Measurements from ENCODE around the gene PPP6R1. TPM values are rescaled to one million over a fixed set of nuclear protein-coding genes. Genes with fewer than 3 reads are reported as not detected.

PPP6R1 gene
- total RNA-seq, result 11.0 TPM

- Histone ChIP-seq H3K4me1 (ENCODE audit: control insufficient read depth in 3 of 3, insufficient read depth in 3 of 3, low read length in 3 of 3) (peaks cover 44 to 54% (median 51%) of the 10 kb centered on the region in 3 donors), H3K27me3 (ENCODE audit: control insufficient read depth in 3 of 3, insufficient read depth in 3 of 3, low read length in 3 of 3) (no peaks in the 10 kb centered on the region), H3K9ac (ENCODE audit: low read depth in 1 of 3, low read length in 3 of 3) (peak within 1 kb of the TSS; percentile 93 to 96 (median 94)), H3K36me3 (ENCODE audit: control insufficient read depth in 3 of 3, insufficient read depth in 3 of 3, low read length in 3 of 3) (peaks cover 0 to 5% (median 4%) of the 10 kb centered on the region in 3 donors), H3K4me3 (ENCODE audit: low read length in 3 of 3) (peak within 1 kb of the TSS; percentile 86 to 92 (median 90)), H3K27ac (ENCODE audit: low read depth, low read length) (peak within 1 kb of the TSS; percentile 94), H3K9me3 (ENCODE audit: control insufficient read depth in 3 of 3, low read length in 3 of 3) (no peaks in the 10 kb centered on the region)
Observed at GRCh38 chr19:55258828-55259539, at the start of gene PPP6R1. Gene PPP6R1 (minus strand): TSS chr19:55259017. CDS start chr19:55247103, 11,914 bp downstream.

- H3K4me3 ChIP-seq (ENCODE audit: low read length in 3 of 3), result no peak overlapping the region
- H3K4me1 ChIP-seq (ENCODE audit: control insufficient read depth in 3 of 3, insufficient read depth in 3 of 3, low read length in 3 of 3), result no peaks in the 10 kb centered on the region
- no peak overlapping the region for H3K9ac ChIP-seq (ENCODE audit: low read depth in 1 of 3, low read length in 3 of 3)
- peaks cover 0 to 4% (median 0%) of the 10 kb centered on the region in 3 donors for H3K36me3 ChIP-seq (ENCODE audit: control insufficient read depth in 3 of 3, insufficient read depth in 3 of 3, low read length in 3 of 3)
- H3K27ac ChIP-seq (ENCODE audit: low read depth, low read length), result no peak overlapping the region
- no peaks in the 10 kb centered on the region for H3K9me3 ChIP-seq (ENCODE audit: control insufficient read depth in 3 of 3, low read length in 3 of 3)
- H3K27me3 ChIP-seq (ENCODE audit: control insufficient read depth in 3 of 3, insufficient read depth in 3 of 3, low read length in 3 of 3), result no peaks in the 10 kb centered on the region
Observed at GRCh38 chr19:55308281-55308680, 49.5 kb upstream of the PPP6R1 start.

- Histone ChIP-seq H3K36me3 (ENCODE audit: control insufficient read depth in 3 of 3, insufficient read depth in 3 of 3, low read length in 3 of 3) (peaks cover 0 to 4% (median 0%) of the 10 kb centered on the region in 3 donors), H3K4me3 (ENCODE audit: low read length in 3 of 3) (no peak overlapping the region), H3K9me3 (ENCODE audit: control insufficient read depth in 3 of 3, low read length in 3 of 3) (no peaks in the 10 kb centered on the region), H3K27me3 (ENCODE audit: control insufficient read depth in 3 of 3, insufficient read depth in 3 of 3, low read length in 3 of 3) (no peaks in the 10 kb centered on the region), H3K27ac (ENCODE audit: low read depth, low read length) (no peak overlapping the region), H3K4me1 (ENCODE audit: control insufficient read depth in 3 of 3, insufficient read depth in 3 of 3, low read length in 3 of 3) (peaks cover 0 to 4% (median 3%) of the 10 kb centered on the region in 3 donors), H3K9ac (ENCODE audit: low read depth in 1 of 3, low read length in 3 of 3) (no peak overlapping the region)
Observed at GRCh38 chr19:55306712-55307111, 47.9 kb upstream of the PPP6R1 start.

GRCh38 chr19:55305983-55306562 is 47.3 kb upstream of the PPP6R1 start:
- Histone ChIP-seq H3K36me3 (ENCODE audit: control insufficient read depth in 3 of 3, insufficient read depth in 3 of 3, low read length in 3 of 3) (peaks cover 0 to 4% (median 0%) of the 10 kb centered on the region in 3 donors), H3K4me1 (ENCODE audit: control insufficient read depth in 3 of 3, insufficient read depth in 3 of 3, low read length in 3 of 3) (peaks cover 5 to 10% (median 6%) of the 10 kb centered on the region in 3 donors)

GRCh38 chr19:55305491-55305890 is 46.7 kb upstream of the PPP6R1 start:
- no peak overlapping the region for H3K27ac ChIP-seq (ENCODE audit: low read depth, low read length)
- no peak overlapping the region for H3K4me3 ChIP-seq (ENCODE audit: low read length in 3 of 3)
- peaks cover 5 to 10% (median 6%) of the 10 kb centered on the region in 3 donors for H3K4me1 ChIP-seq (ENCODE audit: control insufficient read depth in 3 of 3, insufficient read depth in 3 of 3, low read length in 3 of 3)
- H3K9ac ChIP-seq (ENCODE audit: low read depth in 1 of 3, low read length in 3 of 3), result no peak overlapping the region
- H3K27me3 ChIP-seq (ENCODE audit: control insufficient read depth in 3 of 3, insufficient read depth in 3 of 3, low read length in 3 of 3), result no peaks in the 10 kb centered on the region
- peaks cover 0 to 4% (median 0%) of the 10 kb centered on the region in 3 donors for H3K36me3 ChIP-seq (ENCODE audit: control insufficient read depth in 3 of 3, insufficient read depth in 3 of 3, low read length in 3 of 3)
- no peaks in the 10 kb centered on the region for H3K9me3 ChIP-seq (ENCODE audit: control insufficient read depth in 3 of 3, low read length in 3 of 3)

More at GRCh38 chr19:55305983-55306562, 47.3 kb upstream of the PPP6R1 start:
- Histone ChIP-seq H3K27me3 (ENCODE audit: control insufficient read depth in 3 of 3, insufficient read depth in 3 of 3, low read length in 3 of 3) (no peaks in the 10 kb centered on the region), H3K27ac (ENCODE audit: low read depth, low read length) (no peak overlapping the region), H3K4me3 (ENCODE audit: low read length in 3 of 3) (no peak overlapping the region), H3K9me3 (ENCODE audit: control insufficient read depth in 3 of 3, low read length in 3 of 3) (no peaks in the 10 kb centered on the region), H3K9ac (ENCODE audit: low read depth in 1 of 3, low read length in 3 of 3) (no peak overlapping the region)

- H3K9me3 ChIP-seq (ENCODE audit: control insufficient read depth in 3 of 3, low read length in 3 of 3), result no peaks in the 10 kb centered on the region
- no peak overlapping the region for H3K27ac ChIP-seq (ENCODE audit: low read depth, low read length)
- peaks cover 0 to 4% (median 0%) of the 10 kb centered on the region in 3 donors for H3K36me3 ChIP-seq (ENCODE audit: control insufficient read depth in 3 of 3, insufficient read depth in 3 of 3, low read length in 3 of 3)
- H3K4me1 ChIP-seq (ENCODE audit: control insufficient read depth in 3 of 3, insufficient read depth in 3 of 3, low read length in 3 of 3), result peaks cover 5 to 10% (median 6%) of the 10 kb centered on the region in 3 donors
- H3K27me3 ChIP-seq (ENCODE audit: control insufficient read depth in 3 of 3, insufficient read depth in 3 of 3, low read length in 3 of 3), result peaks cover 0 to 2% (median 0%) of the 10 kb centered on the region in 3 donors
- no peak overlapping the region for H3K4me3 ChIP-seq (ENCODE audit: low read length in 3 of 3)
- no peak overlapping the region for H3K9ac ChIP-seq (ENCODE audit: low read depth in 1 of 3, low read length in 3 of 3)
Observed at GRCh38 chr19:55304980-55305379, 46.2 kb upstream of the PPP6R1 start.

GRCh38 chr19:55304279-55304978 is 45.6 kb upstream of the PPP6R1 start:
- H3K36me3 ChIP-seq (ENCODE audit: control insufficient read depth in 3 of 3, insufficient read depth in 3 of 3, low read length in 3 of 3), result peaks cover 0 to 4% (median 0%) of the 10 kb centered on the region in 3 donors
- peaks cover 0 to 7% (median 0%) of the 10 kb centered on the region in 3 donors for H3K27me3 ChIP-seq (ENCODE audit: control insufficient read depth in 3 of 3, insufficient read depth in 3 of 3, low read length in 3 of 3)
- no peak overlapping the region for H3K27ac ChIP-seq (ENCODE audit: low read depth, low read length)
- no peak overlapping the region for H3K9ac ChIP-seq (ENCODE audit: low read depth in 1 of 3, low read length in 3 of 3)
- peaks cover 5 to 10% (median 6%) of the 10 kb centered on the region in 3 donors for H3K4me1 ChIP-seq (ENCODE audit: control insufficient read depth in 3 of 3, insufficient read depth in 3 of 3, low read length in 3 of 3)
- H3K4me3 ChIP-seq (ENCODE audit: low read length in 3 of 3), result no peak overlapping the region
- no peaks in the 10 kb centered on the region for H3K9me3 ChIP-seq (ENCODE audit: control insufficient read depth in 3 of 3, low read length in 3 of 3)

GRCh38 chr19:55303477-55303876 is 44.7 kb upstream of the PPP6R1 start:
- peak overlapping the region; percentile 36 for H3K27ac ChIP-seq (ENCODE audit: low read depth, low read length)
- no peak overlapping the region for H3K4me3 ChIP-seq (ENCODE audit: low read length in 3 of 3)
- H3K27me3 ChIP-seq (ENCODE audit: control insufficient read depth in 3 of 3, insufficient read depth in 3 of 3, low read length in 3 of 3), result peaks cover 0 to 7% (median 0%) of the 10 kb centered on the region in 3 donors
- H3K4me1 ChIP-seq (ENCODE audit: control insufficient read depth in 3 of 3, insufficient read depth in 3 of 3, low read length in 3 of 3), result peaks cover 6 to 10% (median 6%) of the 10 kb centered on the region in 3 donors
- H3K9me3 ChIP-seq (ENCODE audit: control insufficient read depth in 3 of 3, low read length in 3 of 3), result no peaks in the 10 kb centered on the region
- no peak overlapping the region for H3K9ac ChIP-seq (ENCODE audit: low read depth in 1 of 3, low read length in 3 of 3)
- H3K36me3 ChIP-seq (ENCODE audit: control insufficient read depth in 3 of 3, insufficient read depth in 3 of 3, low read length in 3 of 3), result peaks cover 0 to 4% (median 0%) of the 10 kb centered on the region in 3 donors

GRCh38 chr19:55302318-55302703 is 43.5 kb upstream of the PPP6R1 start:
- Histone ChIP-seq H3K27me3 (ENCODE audit: control insufficient read depth in 3 of 3, insufficient read depth in 3 of 3, low read length in 3 of 3) (peaks cover 0 to 9% (median 2%) of the 10 kb centered on the region in 3 donors), H3K4me1 (ENCODE audit: control insufficient read depth in 3 of 3, insufficient read depth in 3 of 3, low read length in 3 of 3) (peaks cover 6 to 10% (median 9%) of the 10 kb centered on the region in 3 donors), H3K9me3 (ENCODE audit: control insufficient read depth in 3 of 3, low read length in 3 of 3) (no peaks in the 10 kb centered on the region), H3K36me3 (ENCODE audit: control insufficient read depth in 3 of 3, insufficient read depth in 3 of 3, low read length in 3 of 3) (peaks cover 0 to 4% (median 0%) of the 10 kb centered on the region in 3 donors), H3K4me3 (ENCODE audit: low read length in 3 of 3) (peak overlapping the region in 2 of 3 donors; percentile 59 to 64), H3K27ac (ENCODE audit: low read depth, low read length) (no peak overlapping the region), H3K9ac (ENCODE audit: low read depth in 1 of 3, low read length in 3 of 3) (peak overlapping the region in 1 of 3 donors; percentile 19)
